B cell (primary cell): ENCODE data around the gene MXRA8. TPM values are rescaled to one million over a fixed set of nuclear protein-coding genes. Genes with fewer than 3 reads are reported as not detected.

ENCODE experiments used
- ATAC-seq: fragments of 200-7000 bp; cut with Tn5 transposase; one replicate; pipeline ENCODE4 v1.10.0; 2021; ENCODE audit warnings: low read depth, mild to moderate bottlenecking, moderate number of reproducible peaks, moderate library complexity
- CTCF ChIA-PET: fragments of 350-600 bp; sonication (Branson Sonifier 250); formaldehyde crosslinking; loops from one replicate; lab custom pipeline; 2021; ENCODE audit warnings: antibody characterized with exemption, inconsistent platforms; lab: Charles Lee
- POLR2A ChIA-PET: fragments of 350-600 bp; sonication (Branson Sonifier 250); formaldehyde crosslinking; loops from one replicate; lab custom pipeline; 2021; ENCODE audit warnings: antibody characterized with exemption; lab: Charles Lee
- DNase-seq: peaks from one replicate; pipeline ENCODE4 v3.0.0; 2013
- H2AFZ ChIP-seq: 2 replicates; pipeline ENCODE4 v1.6.1; 2012; ENCODE audit warnings: mild to moderate bottlenecking, low read depth, low read length; ENCODE audit not compliant: insufficient read depth, poor library complexity, severe bottlenecking
- H3K27ac ChIP-seq, 2 donors: 1 replicate in 1 of 2; 2 replicates in 1 of 2; pipeline ENCODE4 v1.5.1; 2012 to 2013; ENCODE audit warnings: low read length in 2 of 2, mild to moderate bottlenecking in 2 of 2, moderate library complexity in 1 of 2
- H3K27me3 ChIP-seq, 4 experiments: fragments of 200-600 bp in 1 of 4; sonication (generic) in 1 of 4; replicated peaks in 1 of 4; 1 replicate in 2 of 4; 2 replicates in 2 of 4; pipeline versions ENCODE4 v1.6.1 to v1.7.0; 2013 to 2016; ENCODE audit warnings: low read length in 3 of 4, mild to moderate bottlenecking in 2 of 4, mixed read lengths in 1 of 4, moderate library complexity in 1 of 4; ENCODE audit not compliant: insufficient read depth in 4 of 4, control insufficient read depth in 3 of 4; ENCODE audit errors: control extremely low read depth in 1 of 4
- H3K36me3 ChIP-seq, 2 experiments: replicated peaks in 1 of 2; 1 replicate in 1 of 2; 2 replicates in 1 of 2; pipeline versions ENCODE4 v1.6.1 to v1.7.1; 2013; ENCODE audit warnings: low read length in 1 of 2; ENCODE audit not compliant: insufficient read depth in 2 of 2, control insufficient read depth in 1 of 2; ENCODE audit errors: control extremely low read depth in 1 of 2, extremely low read depth in 1 of 2
- H3K4me1 ChIP-seq, 2 donors: fragments of 200-600 bp in 1 of 2; sonication (generic) in 1 of 2; 1 replicate in 1 of 2; 2 replicates in 1 of 2; pipeline versions ENCODE4 v1.5.1 to v1.6.1; 2013 to 2017; ENCODE audit warnings: low read length in 2 of 2; ENCODE audit not compliant: control insufficient read depth in 2 of 2, insufficient read depth in 2 of 2
- H3K4me2 ChIP-seq: replicated peaks from 2 replicates; pipeline ENCODE3; 2012; ENCODE audit warnings: mild to moderate bottlenecking, low read depth, low read length; ENCODE audit not compliant: poor library complexity, severe bottlenecking
- H3K4me3 ChIP-seq, 5 experiments: fragments of 200-600 bp in 1 of 5; sonication (generic) in 1 of 5; 1 replicate in 3 of 5; 2 replicates in 2 of 5; pipeline versions ENCODE4 v1.5.1 to v1.7.0; 2011 to 2016; ENCODE audit warnings: low read length in 4 of 5, mild to moderate bottlenecking in 4 of 5, low read depth in 2 of 5, control low read depth in 1 of 5, moderate library complexity in 1 of 5; ENCODE audit not compliant: insufficient read depth in 1 of 5; ENCODE audit errors: control extremely low read depth in 1 of 5, extremely low read depth in 1 of 5
- H3K79me2 ChIP-seq: fragments of 200-600 bp; sonication (generic); one replicate; pipeline ENCODE4 v1.6.0; 2016; ENCODE audit warnings: low read length; ENCODE audit not compliant: control insufficient read depth, insufficient read depth
- H3K9ac ChIP-seq: fragments of 200-600 bp; sonication (generic); 2 replicates; pipeline ENCODE4 v1.6.1; 2017; ENCODE audit warnings: mild to moderate bottlenecking, low read length, moderate library complexity
- H3K9me3 ChIP-seq, 3 donors: one replicate each; pipeline versions ENCODE4 v1.6.1 to v1.7.1; 2013; ENCODE audit warnings: low read length in 2 of 3; ENCODE audit not compliant: control insufficient read depth in 2 of 3, insufficient read depth in 1 of 3; ENCODE audit errors: control extremely low read depth in 1 of 3
- H4K20me1 ChIP-seq: 2 replicates; pipeline ENCODE4 v1.6.0; 2012; ENCODE audit warnings: mild to moderate bottlenecking, low read length; ENCODE audit not compliant: insufficient read depth, control insufficient read depth, poor library complexity, severe bottlenecking
- H3K27ac Mint-ChIP-seq: one replicate; pipeline ENCODE4 v1.8.0; 2021; ENCODE audit warnings: mixed read lengths
- H3K27me3 Mint-ChIP-seq: one replicate; pipeline ENCODE4 v1.8.0; 2021; ENCODE audit warnings: mixed read lengths
- H3K4me1 Mint-ChIP-seq: one replicate; pipeline ENCODE4 v1.8.0; 2021; ENCODE audit warnings: mixed read lengths
- H3K4me3 Mint-ChIP-seq: one replicate; pipeline ENCODE4 v1.8.0; 2021; ENCODE audit warnings: mixed read lengths
- H3K9me3 Mint-ChIP-seq: one replicate; pipeline ENCODE4 v1.8.0; 2022; ENCODE audit warnings: mixed read lengths; ENCODE audit not compliant: insufficient read depth
- EZH2 ChIP-seq: IDR thresholded peaks from 2 replicates; pipeline ENCODE4 v1.6.1; 2012; ENCODE audit warnings: borderline replicate concordance, low read depth, mild to moderate bottlenecking, moderate library complexity, low read length; ENCODE audit not compliant: insufficient read depth, poor library complexity, severe bottlenecking
- WGBS: methylation state at CpG from one replicate; pipeline ENCODE4 v1.1.5; 2013; ENCODE audit warnings: missing lambda C conversion rate; ENCODE audit not compliant: insufficient coverage; 5-methylcytosine and 5-hydroxymethylcytosine counted together
- intact Hi-C: fragments of 100-400 bp; cut with micrococcal nuclease; formaldehyde crosslinking; loops from one replicate; pipeline ENCODE4 v1.10.0; 2022
- polyA plus RNA-seq: library from polyadenylated mRNA; depleted of rRNA; stranded (reverse); fragments of >200 nt; gene quantifications from 2 replicates; pipeline ENCODE4 v1.2.3, GENCODE V29; 2012
- total RNA-seq, 2 donors: library from RNA; stranded (reverse); fragments of 120-200 nt in 1 of 2; gene quantifications; 1 replicate in 1 of 2; 2 replicates in 1 of 2; pipeline versions ENCODE4 v1.2.3 to v1.2.4, GENCODE V29; 2013 to 2022
- TF ChIP-seq, protein P1 (sequence below): fragments of 200-600 bp; IDR thresholded peaks from one replicate; pipeline ENCODE4 v1.8.0; 2022; ENCODE audit warnings: antibody characterized with exemption, mild to moderate bottlenecking

Gene MXRA8
- total and polyA plus RNA-seq, 2 donors (not counting 1 experiment from before 2014, with no cell fraction given), result 0.10 TPM; not detected in 1

DNA sequence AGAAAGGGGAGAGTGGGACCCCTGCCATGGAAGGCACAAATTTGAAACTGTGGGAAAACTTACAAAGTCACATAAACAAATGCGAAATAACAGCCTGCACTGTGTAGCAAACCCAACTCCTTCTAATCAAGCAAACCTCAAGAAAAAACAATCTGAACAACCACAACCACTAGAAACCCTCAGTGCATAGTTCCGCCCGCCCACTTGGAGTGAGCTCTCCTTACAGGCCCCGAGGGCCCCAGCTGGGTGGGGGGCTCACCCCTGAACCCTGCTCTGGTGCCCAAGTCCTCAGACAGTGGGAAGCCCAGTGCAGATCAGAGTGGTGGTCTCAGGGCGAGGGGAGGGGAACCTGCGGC lies 931 bp upstream of the MXRA8 start:
- ATAC-seq, result no peak
- 43% methylated on average over 3 of the region's 6 CpGs for WGBS
- intact Hi-C loops, result no loop called here

DNA sequence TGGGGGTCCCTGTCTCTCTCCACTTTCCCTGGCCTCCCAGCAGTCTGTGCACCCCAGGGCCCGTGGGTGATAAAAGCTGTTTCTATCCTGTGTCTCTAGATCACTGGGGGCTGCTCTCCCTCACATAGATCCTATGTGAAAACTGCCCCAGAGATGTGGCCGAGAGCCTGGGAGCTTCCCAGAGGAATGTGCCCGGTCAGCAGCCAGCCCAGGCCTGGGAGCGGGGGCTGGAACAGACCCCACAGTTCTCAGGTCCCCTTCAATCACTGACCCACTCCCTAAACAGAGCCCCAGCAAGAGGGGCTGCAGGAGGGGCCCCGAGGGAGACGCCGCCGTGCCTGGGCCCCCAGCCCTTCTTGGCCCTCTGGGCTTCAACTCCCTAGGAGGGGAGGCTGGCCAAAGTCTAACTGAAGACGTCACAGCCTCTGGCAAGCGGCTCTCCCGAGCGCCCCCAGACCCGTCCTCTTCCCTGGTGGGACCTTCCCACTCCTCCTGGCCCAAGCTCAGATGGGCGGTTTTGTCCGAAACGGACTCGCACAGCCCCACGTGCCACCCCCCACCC lies 403 bp downstream of the MXRA8 start:
- ChIA-PET CTCF (interaction anchor here (0.9 kb wide), 1 partner anchor 14 kb away, joined by 3 read pairs; no protein-coding TSS in a partner anchor), POLR2A (no interaction called here)
- H3K79me2 ChIP-seq, result no peaks in the 10 kb centered on the region
- no peak overlapping the region for H3K27ac ChIP-seq
- H4K20me1 ChIP-seq, result no peaks in the 10 kb centered on the region
- H3K4me1 Mint-ChIP-seq, result peaks cover 15% of the 10 kb centered on the region
- no peak overlapping the region for H3K4me3 ChIP-seq
- peaks cover 28% of the 10 kb centered on the region for H3K27me3 Mint-ChIP-seq
- H3K36me3 ChIP-seq, result no peaks in the 10 kb centered on the region
- peak overlapping the region; percentile 35 for H3K4me2 ChIP-seq
- peaks cover 0 to 13% (median 0%) of the 10 kb centered on the region in 3 donors for H3K9me3 ChIP-seq
- peaks cover 26 to 30% of the 10 kb centered on the region in 2 donors for H3K4me1 ChIP-seq
- H3K27ac Mint-ChIP-seq, result no peak overlapping the region
- WGBS, result 19% methylated on average over 17 of the region's 18 CpGs
- intact Hi-C loops, result no loop called here
- ATAC-seq (no peak), DNase-seq (no peak)
- H3K9ac ChIP-seq, result no peak overlapping the region
- no peak overlapping the region for H3K4me3 Mint-ChIP-seq
- peaks cover 0 to 62% (median 21%) of the 10 kb centered on the region in 4 experiments for H3K27me3 ChIP-seq
- no peaks in the 10 kb centered on the region for H3K9me3 Mint-ChIP-seq
- H2AFZ ChIP-seq, result no peak overlapping the region
- no peak for TF ChIP-seq EZH2
- TF ChIP-seq, protein P1, sequence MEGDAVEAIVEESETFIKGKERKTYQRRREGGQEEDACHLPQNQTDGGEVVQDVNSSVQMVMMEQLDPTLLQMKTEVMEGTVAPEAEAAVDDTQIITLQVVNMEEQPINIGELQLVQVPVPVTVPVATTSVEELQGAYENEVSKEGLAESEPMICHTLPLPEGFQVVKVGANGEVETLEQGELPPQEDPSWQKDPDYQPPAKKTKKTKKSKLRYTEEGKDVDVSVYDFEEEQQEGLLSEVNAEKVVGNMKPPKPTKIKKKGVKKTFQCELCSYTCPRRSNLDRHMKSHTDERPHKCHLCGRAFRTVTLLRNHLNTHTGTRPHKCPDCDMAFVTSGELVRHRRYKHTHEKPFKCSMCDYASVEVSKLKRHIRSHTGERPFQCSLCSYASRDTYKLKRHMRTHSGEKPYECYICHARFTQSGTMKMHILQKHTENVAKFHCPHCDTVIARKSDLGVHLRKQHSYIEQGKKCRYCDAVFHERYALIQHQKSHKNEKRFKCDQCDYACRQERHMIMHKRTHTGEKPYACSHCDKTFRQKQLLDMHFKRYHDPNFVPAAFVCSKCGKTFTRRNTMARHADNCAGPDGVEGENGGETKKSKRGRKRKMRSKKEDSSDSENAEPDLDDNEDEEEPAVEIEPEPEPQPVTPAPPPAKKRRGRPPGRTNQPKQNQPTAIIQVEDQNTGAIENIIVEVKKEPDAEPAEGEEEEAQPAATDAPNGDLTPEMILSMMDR, result no peak

More for the DNA sequence above, 931 bp upstream of the MXRA8 start:
- H3K9me3 ChIP-seq, result peaks cover 0 to 6% (median 0%) of the 10 kb centered on the region in 3 donors
- ChIA-PET POLR2A (no interaction called here), CTCF (no interaction called here)
- peak overlapping the region; percentile 7 for H3K27ac Mint-ChIP-seq
- no peak overlapping the region for H3K9ac ChIP-seq
- no peak overlapping the region for H3K4me2 ChIP-seq
- DNase-seq, result no peak
- H3K27me3 ChIP-seq, result peaks cover 0 to 49% (median 13%) of the 10 kb centered on the region in 4 experiments
- no peak overlapping the region for H2AFZ ChIP-seq
- H3K4me3 ChIP-seq, result no peak overlapping the region
- H3K4me3 Mint-ChIP-seq, result no peak overlapping the region
- TF ChIP-seq, protein P1, result no peak
- no peak for TF ChIP-seq EZH2
- H3K27me3 Mint-ChIP-seq, result peaks cover 25% of the 10 kb centered on the region
- no peak overlapping the region for H3K27ac ChIP-seq
- H4K20me1 ChIP-seq, result no peaks in the 10 kb centered on the region
- no peaks in the 10 kb centered on the region for H3K9me3 Mint-ChIP-seq
- peaks cover 10% of the 10 kb centered on the region for H3K4me1 Mint-ChIP-seq
- no peaks in the 10 kb centered on the region for H3K79me2 ChIP-seq
- peaks cover 12 to 17% of the 10 kb centered on the region in 2 donors for H3K4me1 ChIP-seq
- H3K36me3 ChIP-seq, result no peaks in the 10 kb centered on the region
